Prostate gland (tissue), 2 donors: ENCODE data around the gene FLVCR2.

Source experiments
- CTCF ChIP-seq, 4 experiments: fragments of 200-600 bp in 2 of 4; fragments of 450-650 bp in 2 of 4; sonication (generic) in 2 of 4; IDR thresholded peaks; 1 replicate in 3 of 4; 2 replicates in 1 of 4; pipeline ENCODE4 v1.5.1; 2016 to 2019; ENCODE audit warnings: antibody characterized with exemption in 4 of 4, mild to moderate bottlenecking in 2 of 4, moderate library complexity in 2 of 4
- POLR2AphosphoS5 ChIP-seq: sonication (generic); formaldehyde crosslinking; IDR thresholded peaks from one replicate; pipeline ENCODE4 v1.6.1; 2017; ENCODE audit warnings: antibody characterized with exemption

- no peak for TF ChIP-seq CTCF (IDR thresholded peaks at IDR 0.05)
- no peak for TF ChIP-seq POLR2AphosphoS5
Observed at GRCh38 chr14:75647640-75648039, 69.2 kb downstream of the FLVCR2 start.
